GM23338 (cell line): ENCODE data around the gene NECAB3. TPM values are rescaled to one million over a fixed set of nuclear protein-coding genes. Genes with fewer than 3 reads are reported as not detected.

Experiments used
- ATAC-seq: fragments of 200-7000 bp; cut with Tn5 transposase; 3 replicates; pipeline ENCODE4 v1.9.1; 2020
- DNase-seq: peaks from one replicate; pipeline ENCODE4 v3.0.0-alpha.2; 2015; ENCODE audit warnings: low spot score
- H2AFZ ChIP-seq: fragments of 200-600 bp; sonication (generic); 2 replicates; pipeline ENCODE4 v1.8.0; 2016; ENCODE audit warnings: antibody characterized with exemption, mild to moderate bottlenecking, moderate library complexity
- H3F3A ChIP-seq: fragments of 200-600 bp; sonication (generic); replicated peaks from 2 replicates; pipeline ENCODE4 v1.8.0; 2017; ENCODE audit warnings: antibody characterized with exemption, mixed run types, low read depth
- H3K27ac ChIP-seq: fragments of 200-600 bp; sonication (generic); 2 replicates; pipeline ENCODE4 v1.6.1; 2016; ENCODE audit warnings: low read depth
- H3K27me3 ChIP-seq: fragments of 200-600 bp; sonication (generic); 2 replicates; pipeline ENCODE4 v1.8.0; 2016; ENCODE audit warnings: mild to moderate bottlenecking, mixed run types, moderate library complexity; ENCODE audit not compliant: insufficient read depth
- H3K36me3 ChIP-seq: fragments of 200-600 bp; sonication (generic); 2 replicates; pipeline ENCODE4 v1.8.0; 2016; ENCODE audit warnings: mild to moderate bottlenecking; ENCODE audit not compliant: insufficient read depth
- H3K4me1 ChIP-seq: fragments of 200-600 bp; sonication (generic); 2 replicates; pipeline ENCODE4 v1.8.0; 2016; ENCODE audit warnings: mild to moderate bottlenecking, moderate library complexity; ENCODE audit not compliant: insufficient read depth
- H3K4me2 ChIP-seq: fragments of 200-600 bp; sonication (generic); 2 replicates; pipeline ENCODE4 v1.7.1; 2017; ENCODE audit warnings: mixed run types
- H3K4me3 ChIP-seq: fragments of 200-600 bp; sonication (generic); 2 replicates; pipeline ENCODE4 v1.6.1; 2016; ENCODE audit warnings: mixed run types
- H3K79me2 ChIP-seq: fragments of 200-600 bp; sonication (generic); replicated peaks from 2 replicates; pipeline ENCODE4 v1.8.0; 2017; ENCODE audit warnings: mild to moderate bottlenecking; ENCODE audit not compliant: insufficient read depth
- H3K9me2 ChIP-seq: fragments of 200-600 bp; sonication (generic); 2 replicates; pipeline ENCODE4 v1.8.0; 2017; ENCODE audit not compliant: insufficient read depth
- H4K20me1 ChIP-seq: fragments of 200-600 bp; sonication (generic); replicated peaks from 2 replicates; pipeline ENCODE4 v1.8.0; 2017; ENCODE audit warnings: mild to moderate bottlenecking; ENCODE audit not compliant: insufficient read depth
- H3K27ac Mint-ChIP-seq: 2 replicates; pipeline ENCODE4 v1.8.0; 2020; ENCODE audit warnings: inconsistent platforms, mild to moderate bottlenecking, moderate library complexity, mixed read lengths
- H3K27me3 Mint-ChIP-seq: 3 replicates; pipeline ENCODE4 v1.8.0; 2022; ENCODE audit warnings: low read depth, mild to moderate bottlenecking, moderate library complexity, mixed read lengths, inconsistent platforms; ENCODE audit not compliant: insufficient read depth, poor library complexity
- H3K36me3 Mint-ChIP-seq: 3 replicates; pipeline ENCODE4 v1.8.0; 2021; ENCODE audit warnings: low read depth, mild to moderate bottlenecking, inconsistent platforms, moderate library complexity, mixed read lengths
- H3K4me1 Mint-ChIP-seq: 3 replicates; pipeline ENCODE4 v1.8.0; 2020; ENCODE audit warnings: mild to moderate bottlenecking, inconsistent platforms, mixed read lengths
- H3K4me3 Mint-ChIP-seq: 3 replicates; pipeline ENCODE4 v1.8.0; 2021; ENCODE audit warnings: moderate library complexity, mild to moderate bottlenecking, inconsistent platforms, mixed read lengths
- H3K9me3 Mint-ChIP-seq: 3 replicates; pipeline ENCODE4 v1.8.0; 2020; ENCODE audit warnings: moderate library complexity, mild to moderate bottlenecking, inconsistent platforms, mixed read lengths
- CREB1 ChIP-seq: fragments of 250-450 bp; sonication (Bioruptor Pico); IDR thresholded peaks from 2 replicates; pipeline ENCODE4 v1.5.0; 2020; ENCODE audit warnings: low read depth, mild to moderate bottlenecking, moderate library complexity
- EZH2phosphoT487 ChIP-seq: fragments of 200-600 bp; sonication (generic); IDR thresholded peaks from one replicate; pipeline ENCODE4 v1.8.1; 2018; ENCODE audit warnings: antibody characterized with exemption; ENCODE audit not compliant: unreplicated experiment
- JUNB ChIP-seq: IDR thresholded peaks from one replicate; pipeline ENCODE4 v1.6.1; 2016; ENCODE audit warnings: antibody characterized with exemption; ENCODE audit not compliant: unreplicated experiment
- REST ChIP-seq: IDR thresholded peaks from one replicate; pipeline ENCODE4 v1.6.1; 2018; ENCODE audit warnings: antibody characterized with exemption; ENCODE audit not compliant: unreplicated experiment
- ZNF114 ChIP-seq: fragments of 250-450 bp; sonication (Bioruptor Pico); IDR thresholded peaks from 2 replicates; pipeline ENCODE4 v1.5.0; 2020; ENCODE audit warnings: mild to moderate bottlenecking, moderate library complexity
- ZNF462 ChIP-seq: fragments of 250-450 bp; sonication (Bioruptor Pico); IDR thresholded peaks from 2 replicates; pipeline ENCODE4 v1.5.0; 2020; ENCODE audit warnings: mild to moderate bottlenecking, moderate library complexity
- polyA plus RNA-seq: library from polyadenylated mRNA; unstranded; fragments of >200 nt; fragmentation: Nextera tagmentation; extraction: Ambion mirVana; gene quantifications from 2 replicates; pipeline ENCODE4 v1.2.1, GENCODE V29; 2016
- total RNA-seq: library from RNA; depleted of rRNA; stranded (reverse); fragments of >200 nt; shearing (Covaris generic); gene quantifications from 2 replicates; pipeline ENCODE4 v1.2.3, GENCODE V29; 2014

The NECAB3 gene
- total and polyA plus RNA-seq, 2 experiments from 2014 or later, result 8.5 to 28.4 TPM

- H3F3A ChIP-seq, result no peaks in the 10 kb centered on the region
- H3K27me3 Mint-ChIP-seq, result no peaks in the 10 kb centered on the region
- H3K79me2 ChIP-seq, result no peaks in the 10 kb centered on the region
- no peak overlapping the region for H2AFZ ChIP-seq
- H3K4me2 ChIP-seq, result no peak overlapping the region
- no peaks in the 10 kb centered on the region for H3K4me1 ChIP-seq
- H3K36me3 ChIP-seq, result no peaks in the 10 kb centered on the region; the same call in 1 of the 2 replicates
- H3K36me3 Mint-ChIP-seq, result peaks cover 14% of the 10 kb centered on the region
- no peaks in the 10 kb centered on the region for H4K20me1 ChIP-seq
- H3K27me3 ChIP-seq, result no peaks in the 10 kb centered on the region
- no peak overlapping the region for H3K27ac Mint-ChIP-seq
- TF ChIP-seq JUNB, result no peak
- TF ChIP-seq ZNF114 (CRISPR knock-in tag), result no peak
- TF ChIP-seq ZNF462 (CRISPR knock-in tag), result no peak
- TF ChIP-seq REST, result no peak
- no peak for TF ChIP-seq EZH2phosphoT487
- TF ChIP-seq CREB1 (CRISPR knock-in tag), result no peak
- DNase-seq (no peak), ATAC-seq (no peak)
- no peak overlapping the region for H3K4me3 Mint-ChIP-seq
- H3K4me1 Mint-ChIP-seq, result peaks cover 4% of the 10 kb centered on the region; the same call in 2 of the 3 replicates
- no peaks in the 10 kb centered on the region for H3K9me3 Mint-ChIP-seq
- H3K9me2 ChIP-seq, result no peaks in the 10 kb centered on the region
- no peak overlapping the region for H3K27ac ChIP-seq
- H3K4me3 ChIP-seq, result no peak overlapping the region
Observed at GRCh38 chr20:33621717-33622400, 52.4 kb downstream of the NECAB3 start.
